ENCODE measurements around the gene IGFL4.

- TF ChIP-seq CTCF (IDR thresholded peaks at IDR 0.05) (no peak), POLR2A (IDR thresholded peaks at IDR 0.05) (no peak)
These were observed 47.3 kb upstream of the IGFL4 start for GRCh38 chr19:46088101-46088500.

Data from prostate gland (tissue), 2 donors.